SK-MEL-5 (cell line): ENCODE data around the gene GALNTL6. TPM values are rescaled to one million over a fixed set of nuclear protein-coding genes. Genes with fewer than 3 reads are reported as not detected.
"Not testable (repeated sequence)": the region's sequence is repeated elsewhere in the genome, so short reads cannot be mapped to it uniquely, and the experiment has no call there.

Experiments used
- DNase-seq: peaks from one replicate; pipeline ENCODE4 v3.0.0-alpha.2; 2016; ENCODE audit warnings: low read depth, low spot score
- in situ Hi-C: cut with HindIII; loops from 2 replicates; pipeline ENCODE4 v1.10.0; 2016; ENCODE audit warnings: low sequenced_read_pairs, high pct_unique_total_duplicates, low pct_unique_long_range_greater_than_20kb
- total RNA-seq: library from RNA; depleted of rRNA; stranded (reverse); fragments of >200 nt; shearing (Covaris generic); gene quantifications from 2 replicates; pipeline ENCODE4 v1.2.3, GENCODE V29; 2014

GALNTL6 gene
- total RNA-seq, 1 experiment from 2014 or later, result 2.4 TPM

- in situ Hi-C loops, result no loop called here
- no peak for DNase-seq
These were observed 564.4 kb downstream of the GALNTL6 start for GRCh38 chr4:172377486-172378140.

- in situ Hi-C loops, result no loop called here
These were observed 566.6 kb downstream of the GALNTL6 start for GRCh38 chr4:172379834-172380233.

GRCh38 chr4:172390331-172390730, 577.1 kb downstream of the GALNTL6 start:
- DNase-seq, result no peak
- in situ Hi-C loops, result no loop called here

More at GRCh38 chr4:172379834-172380233, 566.6 kb downstream of the GALNTL6 start:
- no peak for DNase-seq

- in situ Hi-C loops, result no loop called here
These were observed 579.5 kb downstream of the GALNTL6 start for GRCh38 chr4:172392741-172393140.

GRCh38 chr4:172393220-172393619, 580.0 kb downstream of the GALNTL6 start:
- in situ Hi-C loops, result no loop called here
- DNase-seq, result no peak

More at GRCh38 chr4:172392741-172393140, 579.5 kb downstream of the GALNTL6 start:
- no peak for DNase-seq

GRCh38 chr4:172404676-172405075, 591.5 kb downstream of the GALNTL6 start:
- in situ Hi-C loops, result no loop called here
- DNase-seq, result no peak

GRCh38 chr4:172410363-172410762, 597.2 kb downstream of the GALNTL6 start:
- in situ Hi-C loops, result no loop called here
- no peak for DNase-seq

GRCh38 chr4:172411149-172411548, 597.9 kb downstream of the GALNTL6 start:
- in situ Hi-C loops, result no loop called here
- DNase-seq, result no peak

- in situ Hi-C loops, result no loop called here
- DNase-seq, result no peak
These were observed 599.8 kb downstream of the GALNTL6 start for GRCh38 chr4:172412851-172413580.

GRCh38 chr4:172428979-172429378, 615.8 kb downstream of the GALNTL6 start:
- DNase-seq, in situ Hi-C loops: not testable (repeated sequence)

GRCh38 chr4:172480471-172480870, 667.3 kb downstream of the GALNTL6 start:
- no peak for DNase-seq
- in situ Hi-C loops, result no loop called here

- no peak for DNase-seq
- in situ Hi-C loops, result no loop called here
These were observed 668.8 kb downstream of the GALNTL6 start for GRCh38 chr4:172481802-172482508.

GRCh38 chr4:172485007-172485406, 671.8 kb downstream of the GALNTL6 start:
- in situ Hi-C loops, result no loop called here

GRCh38 chr4:172486531-172486930, 673.3 kb downstream of the GALNTL6 start:
- in situ Hi-C loops, result no loop called here
- DNase-seq, result no peak

More at GRCh38 chr4:172485007-172485406, 671.8 kb downstream of the GALNTL6 start:
- DNase-seq, result no peak

- DNase-seq, result no peak
- in situ Hi-C loops, result no loop called here
These were observed 676.7 kb downstream of the GALNTL6 start for GRCh38 chr4:172489861-172490260.

GRCh38 chr4:172495769-172496168, 682.6 kb downstream of the GALNTL6 start:
- DNase-seq, result no peak
- in situ Hi-C loops, result no loop called here

GRCh38 chr4:172497321-172497720, 684.1 kb downstream of the GALNTL6 start:
- in situ Hi-C loops, result no loop called here

GRCh38 chr4:172514011-172514410, 700.8 kb downstream of the GALNTL6 start:
- DNase-seq, result no peak
- in situ Hi-C loops, result no loop called here

More at GRCh38 chr4:172497321-172497720, 684.1 kb downstream of the GALNTL6 start:
- no peak for DNase-seq
